SK-N-SH treated with all-trans-retinoic acid at 6 μM for 48 hours (cell line): Measurements from ENCODE around the gene GAL3ST1.

ENCODE experiments used
- ATAC-seq: fragments of 200-7000 bp; cut with Tn5 transposase; 3 replicates; pipeline ENCODE4 v1.9.1; 2020; ENCODE audit warnings: mild to moderate bottlenecking, moderate library complexity
- ARNTL ChIP-seq: fragments of 450-650 bp; formaldehyde crosslinking; IDR thresholded peaks from 2 replicates; pipeline ENCODE4 v1.5.0; 2020; ENCODE audit warnings: low read depth, mild to moderate bottlenecking, moderate library complexity, borderline replicate concordance
- BACH2 ChIP-seq: fragments of 250-450 bp; sonication (Bioruptor Pico); IDR thresholded peaks from 2 replicates; pipeline ENCODE4 v1.9.0; 2021; ENCODE audit warnings: mild to moderate bottlenecking, borderline replicate concordance
- CSDC2 ChIP-seq: fragments of 250-450 bp; sonication (Bioruptor Pico); IDR thresholded peaks from 2 replicates; pipeline ENCODE4 v1.5.0; 2020; ENCODE audit warnings: mild to moderate bottlenecking, moderate library complexity
- ESRRG ChIP-seq: fragments of 250-450 bp; sonication (Bioruptor Pico); IDR thresholded peaks from 2 replicates; pipeline ENCODE4 v1.6.1; 2021; ENCODE audit warnings: mild to moderate bottlenecking
- GLIS3 ChIP-seq: fragments of 250-450 bp; sonication (Bioruptor Pico); IDR thresholded peaks from 2 replicates; pipeline ENCODE4 v1.5.0; 2020; ENCODE audit warnings: mild to moderate bottlenecking, moderate library complexity
- ISL1 ChIP-seq: fragments of 250-450 bp; sonication (Bioruptor Pico); IDR thresholded peaks from 2 replicates; pipeline ENCODE4 v2.1.2; 2022; ENCODE audit warnings: mild to moderate bottlenecking, moderate library complexity
- OSR1 ChIP-seq: fragments of 250-450 bp; sonication (Bioruptor Pico); IDR thresholded peaks from 2 replicates; pipeline ENCODE4 v1.8.0; 2022; ENCODE audit warnings: moderate library complexity, mild to moderate bottlenecking, inconsistent platforms
- PPARA ChIP-seq: fragments of 250-450 bp; sonication (Bioruptor Pico); IDR thresholded peaks from 2 replicates; pipeline ENCODE4 v1.5.0; 2020; ENCODE audit warnings: mild to moderate bottlenecking, borderline replicate concordance
- RARB ChIP-seq: fragments of 250-450 bp; sonication (Bioruptor Pico); IDR thresholded peaks from 2 replicates; pipeline ENCODE4 v1.8.0; 2021; ENCODE audit warnings: mild to moderate bottlenecking, moderate library complexity
- SNAI2 ChIP-seq: fragments of 250-450 bp; sonication (Bioruptor Pico); IDR thresholded peaks from 2 replicates; pipeline ENCODE4 v1.5.0; 2020; ENCODE audit warnings: mild to moderate bottlenecking, moderate library complexity
- TCF4 ChIP-seq: fragments of 250-450 bp; sonication (Bioruptor Pico); IDR thresholded peaks from 2 replicates; pipeline ENCODE4 v1.8.0; 2021; ENCODE audit warnings: mild to moderate bottlenecking, moderate library complexity, borderline replicate concordance
- TOX ChIP-seq: fragments of 250-450 bp; sonication (Bioruptor Pico); IDR thresholded peaks from 2 replicates; pipeline ENCODE4 v1.8.0; 2021; ENCODE audit warnings: mild to moderate bottlenecking, moderate library complexity, borderline replicate concordance
- ZC3H10 ChIP-seq: fragments of 250-450 bp; sonication (Bioruptor Pico); IDR thresholded peaks from 2 replicates; pipeline ENCODE4 v1.5.1; 2021; ENCODE audit warnings: mild to moderate bottlenecking, moderate library complexity
- ZFP30 ChIP-seq: fragments of 450-650 bp; formaldehyde crosslinking; IDR thresholded peaks from 2 replicates; pipeline ENCODE4 v1.5.0; 2022; ENCODE audit warnings: mild to moderate bottlenecking, moderate library complexity
- ZNF565 ChIP-seq: fragments of 450-650 bp; formaldehyde crosslinking; conservative IDR thresholded peaks from 2 replicates; pipeline ENCODE4 v1.5.0; 2020; ENCODE audit warnings: low read depth, mild to moderate bottlenecking, moderate library complexity
- ZNF8 ChIP-seq: fragments of 450-650 bp; formaldehyde crosslinking; IDR thresholded peaks from 2 replicates; pipeline ENCODE4 v1.5.0; 2020; ENCODE audit warnings: mild to moderate bottlenecking, moderate library complexity
- TF ChIP-seq, protein P1 (sequence below): fragments of 250-450 bp; sonication (Bioruptor Pico); IDR thresholded peaks from 2 replicates; pipeline ENCODE4 v1.5.1; 2020; ENCODE audit warnings: low read depth, mild to moderate bottlenecking, moderate library complexity
- TF ChIP-seq, protein P2 (sequence below): fragments of 250-450 bp; sonication (Bioruptor Pico); IDR thresholded peaks from 2 replicates; pipeline ENCODE4 v1.8.0; 2020; ENCODE audit warnings: mild to moderate bottlenecking, moderate library complexity, borderline replicate concordance
- TF ChIP-seq, protein P3 (sequence below): fragments of 250-450 bp; sonication (Bioruptor Pico); IDR thresholded peaks from 2 replicates; pipeline ENCODE4 v1.8.0; 2021; ENCODE audit warnings: low read depth, mild to moderate bottlenecking, moderate library complexity, borderline replicate concordance
- TF ChIP-seq, protein P4 (sequence below): fragments of 250-450 bp; sonication (Bioruptor Pico); IDR thresholded peaks from 2 replicates; pipeline ENCODE4 v1.5.0; 2020; ENCODE audit warnings: mild to moderate bottlenecking, moderate library complexity
- TF ChIP-seq, protein P5 (sequence below): fragments of 250-450 bp; sonication (Bioruptor Pico); IDR thresholded peaks from 2 replicates; pipeline ENCODE4 v1.5.1; 2021; ENCODE audit warnings: mild to moderate bottlenecking, moderate library complexity

The GAL3ST1 gene

DNA sequence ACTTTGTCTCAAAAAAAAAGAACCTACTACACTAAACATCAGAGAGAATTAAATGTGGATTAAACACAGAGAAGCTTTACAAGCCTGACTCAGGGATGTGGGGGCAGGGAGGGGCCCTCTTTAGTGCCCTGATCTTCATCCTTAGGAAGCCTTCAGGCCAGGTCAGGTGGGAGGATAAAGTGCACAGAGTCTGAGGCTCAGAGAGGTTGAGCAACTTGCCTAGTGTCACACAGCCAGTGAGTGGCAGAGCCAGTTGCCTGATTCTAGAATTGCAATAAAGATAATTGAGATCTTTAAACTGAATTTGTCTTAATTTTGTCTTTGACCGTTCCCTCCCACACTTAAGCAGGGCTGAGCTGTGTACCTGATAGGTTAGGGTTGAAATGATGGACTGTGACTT lies 35.1 kb downstream of the GAL3ST1 start:
- no peak for ATAC-seq
- TF ChIP-seq, protein P1, sequence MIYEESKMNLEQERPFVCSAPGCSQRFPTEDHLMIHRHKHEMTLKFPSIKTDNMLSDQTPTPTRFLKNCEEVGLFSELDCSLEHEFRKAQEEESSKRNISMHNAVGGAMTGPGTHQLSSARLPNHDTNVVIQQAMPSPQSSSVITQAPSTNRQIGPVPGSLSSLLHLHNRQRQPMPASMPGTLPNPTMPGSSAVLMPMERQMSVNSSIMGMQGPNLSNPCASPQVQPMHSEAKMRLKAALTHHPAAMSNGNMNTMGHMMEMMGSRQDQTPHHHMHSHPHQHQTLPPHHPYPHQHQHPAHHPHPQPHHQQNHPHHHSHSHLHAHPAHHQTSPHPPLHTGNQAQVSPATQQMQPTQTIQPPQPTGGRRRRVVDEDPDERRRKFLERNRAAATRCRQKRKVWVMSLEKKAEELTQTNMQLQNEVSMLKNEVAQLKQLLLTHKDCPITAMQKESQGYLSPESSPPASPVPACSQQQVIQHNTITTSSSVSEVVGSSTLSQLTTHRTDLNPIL (CRISPR knock-in tag) = no peak

DNA sequence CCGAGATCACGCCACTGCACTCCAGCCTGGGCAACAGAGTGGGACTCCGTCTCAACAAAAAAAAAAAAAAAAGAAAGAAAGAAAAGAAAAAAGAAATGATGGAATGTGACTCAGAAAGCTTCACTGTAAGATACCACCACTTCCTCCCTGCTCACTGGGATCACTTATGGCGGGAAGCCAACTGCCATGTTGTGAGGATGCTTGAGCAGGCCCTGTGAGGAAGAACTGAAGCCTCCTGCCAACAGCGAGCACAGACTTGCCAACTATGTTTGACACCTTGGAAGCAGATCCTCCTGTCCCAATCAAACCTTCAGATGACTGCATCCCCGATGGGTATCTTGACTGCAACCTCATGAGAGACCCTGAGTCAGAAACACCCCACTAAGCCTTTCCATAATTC lies 36.2 kb downstream of the GAL3ST1 start:
- peak; percentile 55; the same call in 2 of the 3 replicates for ATAC-seq
- TF ChIP-seq TCF4 (no peak), GLIS3 (CRISPR knock-in tag) (no peak), RARB (CRISPR knock-in tag) (no peak), PPARA (CRISPR knock-in tag) (no peak), TOX (CRISPR knock-in tag) (no peak), CSDC2 (CRISPR knock-in tag) (no peak), ZNF565 (CRISPR knock-in tag) (no peak), ISL1 (no peak), ZNF8 (CRISPR knock-in tag) (no peak), SNAI2 (no peak), OSR1 (no peak)
- TF ChIP-seq, protein P2, sequence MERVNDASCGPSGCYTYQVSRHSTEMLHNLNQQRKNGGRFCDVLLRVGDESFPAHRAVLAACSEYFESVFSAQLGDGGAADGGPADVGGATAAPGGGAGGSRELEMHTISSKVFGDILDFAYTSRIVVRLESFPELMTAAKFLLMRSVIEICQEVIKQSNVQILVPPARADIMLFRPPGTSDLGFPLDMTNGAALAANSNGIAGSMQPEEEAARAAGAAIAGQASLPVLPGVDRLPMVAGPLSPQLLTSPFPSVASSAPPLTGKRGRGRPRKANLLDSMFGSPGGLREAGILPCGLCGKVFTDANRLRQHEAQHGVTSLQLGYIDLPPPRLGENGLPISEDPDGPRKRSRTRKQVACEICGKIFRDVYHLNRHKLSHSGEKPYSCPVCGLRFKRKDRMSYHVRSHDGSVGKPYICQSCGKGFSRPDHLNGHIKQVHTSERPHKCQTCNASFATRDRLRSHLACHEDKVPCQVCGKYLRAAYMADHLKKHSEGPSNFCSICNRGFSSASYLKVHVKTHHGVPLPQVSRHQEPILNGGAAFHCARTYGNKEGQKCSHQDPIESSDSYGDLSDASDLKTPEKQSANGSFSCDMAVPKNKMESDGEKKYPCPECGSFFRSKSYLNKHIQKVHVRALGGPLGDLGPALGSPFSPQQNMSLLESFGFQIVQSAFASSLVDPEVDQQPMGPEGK = no peak
- TF ChIP-seq, protein P3, sequence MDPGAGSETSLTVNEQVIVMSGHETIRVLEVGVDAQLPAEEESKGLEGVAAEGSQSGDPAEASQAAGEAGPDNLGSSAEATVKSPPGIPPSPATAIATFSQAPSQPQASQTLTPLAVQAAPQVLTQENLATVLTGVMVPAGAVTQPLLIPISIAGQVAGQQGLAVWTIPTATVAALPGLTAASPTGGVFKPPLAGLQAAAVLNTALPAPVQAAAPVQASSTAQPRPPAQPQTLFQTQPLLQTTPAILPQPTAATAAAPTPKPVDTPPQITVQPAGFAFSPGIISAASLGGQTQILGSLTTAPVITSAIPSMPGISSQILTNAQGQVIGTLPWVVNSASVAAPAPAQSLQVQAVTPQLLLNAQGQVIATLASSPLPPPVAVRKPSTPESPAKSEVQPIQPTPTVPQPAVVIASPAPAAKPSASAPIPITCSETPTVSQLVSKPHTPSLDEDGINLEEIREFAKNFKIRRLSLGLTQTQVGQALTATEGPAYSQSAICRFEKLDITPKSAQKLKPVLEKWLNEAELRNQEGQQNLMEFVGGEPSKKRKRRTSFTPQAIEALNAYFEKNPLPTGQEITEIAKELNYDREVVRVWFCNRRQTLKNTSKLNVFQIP (CRISPR knock-in tag) = no peak
- TF ChIP-seq, protein P1 (CRISPR knock-in tag) = no peak

DNA sequence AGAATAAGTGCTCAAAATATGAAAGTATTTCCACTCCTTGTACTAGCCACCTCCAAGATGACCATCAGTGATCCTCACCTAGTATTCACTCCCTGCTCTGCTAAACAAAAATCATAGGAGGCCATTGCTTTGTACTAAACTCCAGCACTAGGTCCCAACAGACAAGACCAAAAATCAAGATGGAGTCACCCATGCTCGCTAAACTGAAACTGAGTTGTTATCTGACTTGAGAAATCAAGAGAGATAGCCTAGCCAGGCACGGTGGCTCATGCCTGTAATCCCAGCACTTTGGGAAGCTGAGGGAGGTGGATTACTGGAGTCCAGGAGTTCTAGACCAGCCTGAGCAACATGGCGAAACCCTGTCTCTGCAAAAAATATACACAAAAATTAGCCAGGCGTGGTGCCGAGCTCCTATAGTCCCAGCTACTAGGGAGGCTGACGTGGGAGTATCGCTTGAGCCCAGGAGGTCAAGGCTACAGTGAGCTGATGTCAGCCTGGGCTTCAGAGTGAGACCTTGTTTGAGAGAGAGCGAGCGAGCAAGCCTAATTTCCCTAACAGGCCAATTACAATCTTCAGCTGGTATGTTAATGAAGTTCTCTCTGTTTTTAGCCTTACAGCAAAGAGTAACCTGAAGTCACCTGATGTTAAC lies 37.3 kb downstream of the GAL3ST1 start:
- no peak for TF ChIP-seq ZFP30 (CRISPR knock-in tag)
- ATAC-seq = no peak

DNA sequence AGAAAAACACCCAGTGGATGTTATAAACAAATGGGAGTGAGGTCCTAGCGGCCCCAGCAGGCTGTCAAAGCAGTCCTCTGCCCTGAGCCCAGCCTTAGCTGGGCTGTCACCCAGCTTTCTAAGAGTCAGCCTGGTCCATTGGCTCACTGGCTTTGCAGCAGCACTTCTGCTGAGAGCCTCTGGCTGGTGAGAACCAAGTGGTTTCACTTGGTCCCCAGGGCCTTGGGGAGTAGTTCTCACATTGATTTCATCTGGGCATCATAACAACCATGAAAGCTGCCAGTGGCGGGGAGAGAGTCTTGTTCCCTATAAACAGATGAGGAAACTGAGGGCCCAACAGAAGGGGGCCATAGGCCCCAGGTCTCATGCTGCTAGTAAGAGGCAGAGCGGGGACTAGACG lies 39.3 kb downstream of the GAL3ST1 start:
- no peak for ATAC-seq
- TF ChIP-seq BACH2 (CRISPR knock-in tag) (no peak), ISL1 (no peak), ZNF565 (CRISPR knock-in tag) (no peak), TOX (CRISPR knock-in tag) (no peak), GLIS3 (CRISPR knock-in tag) (no peak), ZFP30 (CRISPR knock-in tag) (no peak), ZC3H10 (CRISPR knock-in tag) (no peak), ESRRG (CRISPR knock-in tag) (no peak), RARB (CRISPR knock-in tag) (no peak), CSDC2 (CRISPR knock-in tag) (no peak), PPARA (CRISPR knock-in tag) (no peak), TCF4 (no peak), OSR1 (no peak), ARNTL (CRISPR knock-in tag) (no peak)
- TF ChIP-seq, protein P3 (CRISPR knock-in tag) = no peak
- TF ChIP-seq, protein P4, sequence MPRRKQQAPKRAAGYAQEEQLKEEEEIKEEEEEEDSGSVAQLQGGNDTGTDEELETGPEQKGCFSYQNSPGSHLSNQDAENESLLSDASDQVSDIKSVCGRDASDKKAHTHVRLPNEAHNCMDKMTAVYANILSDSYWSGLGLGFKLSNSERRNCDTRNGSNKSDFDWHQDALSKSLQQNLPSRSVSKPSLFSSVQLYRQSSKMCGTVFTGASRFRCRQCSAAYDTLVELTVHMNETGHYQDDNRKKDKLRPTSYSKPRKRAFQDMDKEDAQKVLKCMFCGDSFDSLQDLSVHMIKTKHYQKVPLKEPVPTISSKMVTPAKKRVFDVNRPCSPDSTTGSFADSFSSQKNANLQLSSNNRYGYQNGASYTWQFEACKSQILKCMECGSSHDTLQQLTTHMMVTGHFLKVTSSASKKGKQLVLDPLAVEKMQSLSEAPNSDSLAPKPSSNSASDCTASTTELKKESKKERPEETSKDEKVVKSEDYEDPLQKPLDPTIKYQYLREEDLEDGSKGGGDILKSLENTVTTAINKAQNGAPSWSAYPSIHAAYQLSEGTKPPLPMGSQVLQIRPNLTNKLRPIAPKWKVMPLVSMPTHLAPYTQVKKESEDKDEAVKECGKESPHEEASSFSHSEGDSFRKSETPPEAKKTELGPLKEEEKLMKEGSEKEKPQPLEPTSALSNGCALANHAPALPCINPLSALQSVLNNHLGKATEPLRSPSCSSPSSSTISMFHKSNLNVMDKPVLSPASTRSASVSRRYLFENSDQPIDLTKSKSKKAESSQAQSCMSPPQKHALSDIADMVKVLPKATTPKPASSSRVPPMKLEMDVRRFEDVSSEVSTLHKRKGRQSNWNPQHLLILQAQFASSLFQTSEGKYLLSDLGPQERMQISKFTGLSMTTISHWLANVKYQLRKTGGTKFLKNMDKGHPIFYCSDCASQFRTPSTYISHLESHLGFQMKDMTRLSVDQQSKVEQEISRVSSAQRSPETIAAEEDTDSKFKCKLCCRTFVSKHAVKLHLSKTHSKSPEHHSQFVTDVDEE = no peak
- TF ChIP-seq, protein P2 = no peak
- TF ChIP-seq, protein P5, sequence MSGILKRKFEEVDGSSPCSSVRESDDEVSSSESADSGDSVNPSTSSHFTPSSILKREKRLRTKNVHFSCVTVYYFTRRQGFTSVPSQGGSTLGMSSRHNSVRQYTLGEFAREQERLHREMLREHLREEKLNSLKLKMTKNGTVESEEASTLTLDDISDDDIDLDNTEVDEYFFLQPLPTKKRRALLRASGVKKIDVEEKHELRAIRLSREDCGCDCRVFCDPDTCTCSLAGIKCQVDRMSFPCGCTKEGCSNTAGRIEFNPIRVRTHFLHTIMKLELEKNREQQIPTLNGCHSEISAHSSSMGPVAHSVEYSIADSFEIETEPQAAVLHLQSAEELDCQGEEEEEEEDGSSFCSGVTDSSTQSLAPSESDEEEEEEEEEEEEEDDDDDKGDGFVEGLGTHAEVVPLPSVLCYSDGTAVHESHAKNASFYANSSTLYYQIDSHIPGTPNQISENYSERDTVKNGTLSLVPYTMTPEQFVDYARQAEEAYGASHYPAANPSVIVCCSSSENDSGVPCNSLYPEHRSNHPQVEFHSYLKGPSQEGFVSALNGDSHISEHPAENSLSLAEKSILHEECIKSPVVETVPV (CRISPR knock-in tag) = no peak
